IPS-NIHi7 (cell line): ENCODE results near the gene ADGRG4.
"Not testable (repeated sequence)": the region's sequence is repeated elsewhere in the genome, so short reads cannot be mapped to it uniquely, and the experiment has no call there.

Source experiments
- DNase-seq: peaks from one replicate; pipeline ENCODE4 v3.0.0; 2012; ENCODE audit warnings: mixed read lengths; ENCODE audit errors: extremely low spot score

Gene ADGRG4

GRCh38 chrX:136300721-136301120 lies at the start of gene ADGRG4:
Gene ADGRG4 (plus strand): TSS chrX:136300963. CDS start chrX:136308778, 7,815 bp downstream.
- not testable (repeated sequence) for DNase-seq

GRCh38 chrX:136251041-136251991 lies 49.4 kb upstream of the ADGRG4 start, which contains the start of gene MAP7D3:
Gene MAP7D3 (minus strand): TSS chrX:136251400. CDS start chrX:136251358, 42 bp downstream.
- peak; percentile 90 for DNase-seq

GRCh38 chrX:136255541-136255940 lies 45.2 kb upstream of the ADGRG4 start:
- no peak for DNase-seq

GRCh38 chrX:136256026-136256425 lies 44.7 kb upstream of the ADGRG4 start:
- DNase-seq: no peak

- no peak for DNase-seq
Observed at GRCh38 chrX:136258951-136259350, 41.8 kb upstream of the ADGRG4 start.

- no peak for DNase-seq
Observed at GRCh38 chrX:136259543-136259942, 41.2 kb upstream of the ADGRG4 start.

GRCh38 chrX:136260776-136261175 lies 40.0 kb upstream of the ADGRG4 start:
- no peak for DNase-seq

GRCh38 chrX:136261321-136261720 lies 39.4 kb upstream of the ADGRG4 start:
- no peak for DNase-seq

GRCh38 chrX:136262243-136262642 lies 38.5 kb upstream of the ADGRG4 start:
- DNase-seq: no peak

- DNase-seq: peak; percentile 36
Observed at GRCh38 chrX:136262812-136263315, 37.9 kb upstream of the ADGRG4 start.

- DNase-seq: no peak
Observed at GRCh38 chrX:136266828-136267227, 33.9 kb upstream of the ADGRG4 start.

GRCh38 chrX:136268051-136269048 lies 32.4 kb upstream of the ADGRG4 start:
- DNase-seq: peak; percentile 45

GRCh38 chrX:136269921-136270320 lies 30.8 kb upstream of the ADGRG4 start:
- DNase-seq: no peak

GRCh38 chrX:136271300-136271699 lies 29.5 kb upstream of the ADGRG4 start:
- DNase-seq: no peak

- DNase-seq: peak; percentile 21
Observed at GRCh38 chrX:136272325-136272724, 28.4 kb upstream of the ADGRG4 start.

- DNase-seq: no peak
Observed at GRCh38 chrX:136273986-136274385, 26.8 kb upstream of the ADGRG4 start.

- peak; percentile 22 for DNase-seq
Observed at GRCh38 chrX:136275553-136275952, 25.2 kb upstream of the ADGRG4 start.

GRCh38 chrX:136286375-136286774 lies 14.4 kb upstream of the ADGRG4 start:
- not testable (repeated sequence) for DNase-seq

GRCh38 chrX:136291824-136292223 lies 8.9 kb upstream of the ADGRG4 start:
- DNase-seq: no peak

- DNase-seq: no peak
Observed at GRCh38 chrX:136292656-136293055, 8.1 kb upstream of the ADGRG4 start.

GRCh38 chrX:136295380-136295779 lies 5.4 kb upstream of the ADGRG4 start:
- no peak for DNase-seq

- no peak for DNase-seq
Observed at GRCh38 chrX:136303041-136303440, 2.3 kb downstream of the ADGRG4 start.
